Smooth muscle cell (in vitro differentiated cells): ENCODE measurements around the gene PCLO. TPM values are rescaled to one million over a fixed set of nuclear protein-coding genes. Genes with fewer than 3 reads are reported as not detected.

Experiments
- DNase-seq: peaks from one replicate; lab custom pipeline; 2025; ENCODE audit not compliant: unreplicated experiment; lab: John Stamatoyannopoulos, UW
- H2AFZ ChIP-seq: fragments of 200-600 bp; sonication (generic); 2 replicates; pipeline ENCODE4 v1.6.0; 2016; ENCODE audit warnings: antibody characterized with exemption, low read depth, mild to moderate bottlenecking
- H3F3A ChIP-seq: fragments of 200-600 bp; sonication (generic); 2 replicates; pipeline ENCODE4 v1.6.0; 2017; ENCODE audit warnings: antibody characterized with exemption, low read depth
- H3K27ac ChIP-seq: fragments of 200-600 bp; sonication (generic); 2 replicates; pipeline ENCODE4 v1.5.1; 2016; ENCODE audit warnings: low read depth, mild to moderate bottlenecking
- H3K27me3 ChIP-seq: fragments of 200-600 bp; sonication (generic); 2 replicates; pipeline ENCODE4 v1.6.1; 2016; ENCODE audit warnings: low read depth, mild to moderate bottlenecking
- H3K36me3 ChIP-seq: fragments of 200-600 bp; sonication (generic); 2 replicates; pipeline ENCODE4 v1.5.1; 2016; ENCODE audit warnings: low read depth
- H3K4me1 ChIP-seq: fragments of 200-600 bp; sonication (generic); 2 replicates; pipeline ENCODE4 v1.5.1; 2016; ENCODE audit warnings: low read depth
- H3K4me2 ChIP-seq: fragments of 200-600 bp; sonication (generic); 2 replicates; pipeline ENCODE4 v1.6.0; 2016; ENCODE audit warnings: mild to moderate bottlenecking
- H3K4me3 ChIP-seq: fragments of 200-600 bp; sonication (generic); 2 replicates; pipeline ENCODE4 v1.5.1; 2016; ENCODE audit warnings: mild to moderate bottlenecking
- H3K79me2 ChIP-seq: fragments of 200-600 bp; sonication (generic); 2 replicates; pipeline ENCODE4 v1.6.0; 2016; ENCODE audit warnings: low read depth, mild to moderate bottlenecking
- H3K9ac ChIP-seq: fragments of 200-600 bp; sonication (generic); 2 replicates; pipeline ENCODE4 v1.6.0; 2016; ENCODE audit warnings: low read depth
- H3K9me3 ChIP-seq: fragments of 200-600 bp; sonication (generic); replicated peaks from 2 replicates; pipeline ENCODE4 v1.5.1; 2016; ENCODE audit warnings: low read depth
- H4K20me1 ChIP-seq: fragments of 200-600 bp; sonication (generic); 2 replicates; pipeline ENCODE4 v1.6.0; 2016; ENCODE audit warnings: low read depth
- CTCF ChIP-seq: fragments of 200-600 bp; sonication (generic); IDR thresholded peaks from 2 replicates; pipeline ENCODE4 v1.5.1; 2017; ENCODE audit warnings: borderline replicate concordance, mild to moderate bottlenecking, antibody characterized with exemption; ENCODE audit not compliant: insufficient read depth, poor library complexity, severe bottlenecking
- WGBS: methylation state at CpG from one replicate; pipeline ENCODE4 v1.1.7; 2016; ENCODE audit warnings: low lambda C conversion rate; 5-methylcytosine and 5-hydroxymethylcytosine counted together
- polyA plus RNA-seq: library from polyadenylated mRNA; unstranded; fragments of >200 nt; fragmentation: Nextera tagmentation; extraction: Ambion mirVana; gene quantifications from 2 replicates; pipeline ENCODE4 v1.2.1, GENCODE V29; 2016
- total RNA-seq: library from RNA; depleted of rRNA; stranded (reverse); fragments of >200 nt; gene quantifications from 2 replicates; pipeline ENCODE4 v1.2.3, GENCODE V29; 2014

The PCLO gene, protein sequence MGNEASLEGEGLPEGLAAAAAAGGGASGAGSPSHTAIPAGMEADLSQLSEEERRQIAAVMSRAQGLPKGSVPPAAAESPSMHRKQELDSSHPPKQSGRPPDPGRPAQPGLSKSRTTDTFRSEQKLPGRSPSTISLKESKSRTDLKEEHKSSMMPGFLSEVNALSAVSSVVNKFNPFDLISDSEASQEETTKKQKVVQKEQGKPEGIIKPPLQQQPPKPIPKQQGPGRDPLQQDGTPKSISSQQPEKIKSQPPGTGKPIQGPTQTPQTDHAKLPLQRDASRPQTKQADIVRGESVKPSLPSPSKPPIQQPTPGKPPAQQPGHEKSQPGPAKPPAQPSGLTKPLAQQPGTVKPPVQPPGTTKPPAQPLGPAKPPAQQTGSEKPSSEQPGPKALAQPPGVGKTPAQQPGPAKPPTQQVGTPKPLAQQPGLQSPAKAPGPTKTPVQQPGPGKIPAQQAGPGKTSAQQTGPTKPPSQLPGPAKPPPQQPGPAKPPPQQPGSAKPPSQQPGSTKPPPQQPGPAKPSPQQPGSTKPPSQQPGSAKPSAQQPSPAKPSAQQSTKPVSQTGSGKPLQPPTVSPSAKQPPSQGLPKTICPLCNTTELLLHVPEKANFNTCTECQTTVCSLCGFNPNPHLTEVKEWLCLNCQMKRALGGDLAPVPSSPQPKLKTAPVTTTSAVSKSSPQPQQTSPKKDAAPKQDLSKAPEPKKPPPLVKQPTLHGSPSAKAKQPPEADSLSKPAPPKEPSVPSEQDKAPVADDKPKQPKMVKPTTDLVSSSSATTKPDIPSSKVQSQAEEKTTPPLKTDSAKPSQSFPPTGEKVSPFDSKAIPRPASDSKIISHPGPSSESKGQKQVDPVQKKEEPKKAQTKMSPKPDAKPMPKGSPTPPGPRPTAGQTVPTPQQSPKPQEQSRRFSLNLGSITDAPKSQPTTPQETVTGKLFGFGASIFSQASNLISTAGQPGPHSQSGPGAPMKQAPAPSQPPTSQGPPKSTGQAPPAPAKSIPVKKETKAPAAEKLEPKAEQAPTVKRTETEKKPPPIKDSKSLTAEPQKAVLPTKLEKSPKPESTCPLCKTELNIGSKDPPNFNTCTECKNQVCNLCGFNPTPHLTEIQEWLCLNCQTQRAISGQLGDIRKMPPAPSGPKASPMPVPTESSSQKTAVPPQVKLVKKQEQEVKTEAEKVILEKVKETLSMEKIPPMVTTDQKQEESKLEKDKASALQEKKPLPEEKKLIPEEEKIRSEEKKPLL (N-terminal part only)
- total RNA-seq (1.6 and 1.9 TPM in 2 replicates), polyA plus RNA-seq (0.31 and 0.42 TPM in 2 replicates)

GRCh38 chr7:83162402-83163256 lies at the start of gene PCLO:
Gene PCLO, minus strand, starts transcription at chr7:83162884. Its CDS starts 292 bp downstream, at chr7:83162592.
- H4K20me1 ChIP-seq = no peaks in the 10 kb centered on the region
- peak within 1 kb of the TSS; percentile 74 for H3K4me3 ChIP-seq
- H3K9ac ChIP-seq = no peak within 1 kb of the TSS
- H3K4me1 ChIP-seq = peaks cover 10% of the 10 kb centered on the region
- peaks cover 4% of the 10 kb centered on the region for H3F3A ChIP-seq
- H3K27me3 ChIP-seq = peaks cover 9% of the 10 kb centered on the region
- TF ChIP-seq CTCF = no peak
- peak within 1 kb of the TSS; percentile 98 for H3K4me2 ChIP-seq
- H3K36me3 ChIP-seq = no peaks in the 10 kb centered on the region
- peak within 1 kb of the TSS; percentile 91 for H2AFZ ChIP-seq
- WGBS = under 1% methylated on average over 74 of the region's 77 CpGs
- peak; percentile 33 for DNase-seq
- no peaks in the 10 kb centered on the region for H3K79me2 ChIP-seq
- H3K27ac ChIP-seq = no peak within 1 kb of the TSS
- no peaks in the 10 kb centered on the region for H3K9me3 ChIP-seq

DNA sequence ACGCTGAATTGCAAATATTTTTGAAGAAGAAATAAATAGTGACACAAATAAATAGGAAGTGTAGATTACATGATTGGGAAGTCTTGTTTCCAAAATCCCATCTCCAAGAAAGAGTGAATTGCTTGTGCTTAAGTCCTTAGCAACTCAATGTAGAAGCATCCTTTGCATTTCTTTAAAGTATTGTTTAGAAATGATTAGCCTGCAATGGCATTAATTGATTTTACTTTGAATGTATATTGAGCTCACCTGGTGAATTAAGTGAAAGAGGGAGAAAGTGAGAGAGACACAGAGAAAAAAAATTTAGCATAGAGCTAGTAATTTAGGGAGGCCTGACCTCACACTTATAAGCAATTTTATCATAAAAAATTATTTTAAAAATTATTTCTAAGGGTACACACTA lies 49.0 kb upstream of the PCLO start:
- Histone ChIP-seq H3K4me2 (no peak overlapping the region), H3F3A (no peaks in the 10 kb centered on the region), H3K36me3 (no peaks in the 10 kb centered on the region), H4K20me1 (no peaks in the 10 kb centered on the region), H3K27me3 (no peaks in the 10 kb centered on the region), H3K9me3 (no peaks in the 10 kb centered on the region), H2AFZ (no peak overlapping the region), H3K4me3 (no peak overlapping the region), H3K27ac (no peak overlapping the region), H3K4me1 (peaks cover 3% of the 10 kb centered on the region), H3K9ac (no peak overlapping the region), H3K79me2 (no peaks in the 10 kb centered on the region)
- no peak for TF ChIP-seq CTCF
- 46% methylated on average over 1 of the region's 1 CpG for WGBS
- no peak for DNase-seq

DNA sequence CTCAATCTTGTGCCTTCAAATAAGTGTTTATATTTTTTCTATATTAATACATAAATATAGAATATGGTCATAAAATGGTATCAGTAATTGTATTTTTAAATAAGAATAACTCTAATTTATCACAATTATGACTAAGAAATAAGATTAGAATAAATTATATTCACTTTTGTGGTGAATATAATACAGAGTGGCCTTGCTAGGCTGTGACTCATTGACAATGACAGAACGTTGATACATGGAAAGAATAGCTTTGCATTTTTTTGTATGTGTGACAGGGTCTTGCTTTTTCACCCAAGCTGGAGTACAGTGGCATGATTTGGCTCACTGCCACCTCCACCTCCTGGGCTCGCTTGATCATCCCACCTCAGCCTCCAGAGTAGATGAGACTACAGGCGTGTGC lies 47.8 kb upstream of the PCLO start:
- no peak overlapping the region for H3K4me3 ChIP-seq
- H3K4me1 ChIP-seq = peaks cover 3% of the 10 kb centered on the region
- no peak for DNase-seq
- no peak overlapping the region for H3K4me2 ChIP-seq
- no peaks in the 10 kb centered on the region for H3K9me3 ChIP-seq
- TF ChIP-seq CTCF = no peak
- 79% methylated on average over 3 of the region's 3 CpGs for WGBS
- no peaks in the 10 kb centered on the region for H3F3A ChIP-seq
- H3K27me3 ChIP-seq = no peaks in the 10 kb centered on the region
- no peak overlapping the region for H2AFZ ChIP-seq
- H3K36me3 ChIP-seq = no peaks in the 10 kb centered on the region
- no peaks in the 10 kb centered on the region for H4K20me1 ChIP-seq
- no peak overlapping the region for H3K27ac ChIP-seq
- H3K9ac ChIP-seq = no peak overlapping the region
- no peaks in the 10 kb centered on the region for H3K79me2 ChIP-seq
